GM04504 (cell line): ENCODE results near the gene ANKMY1.
"Not testable (repeated sequence)": the region's sequence is repeated elsewhere in the genome, so short reads cannot be mapped to it uniquely, and the experiment has no call there.

Experiments used
- DNase-seq: peaks from one replicate; pipeline ENCODE4 v3.0.0-alpha.2; 2012; ENCODE audit warnings: low read depth

Gene ANKMY1

GRCh38 chr2:240503375-240503774 lies 54.4 kb downstream of the ANKMY1 start:
- no peak for DNase-seq

GRCh38 chr2:240502430-240503121 lies 55.2 kb downstream of the ANKMY1 start:
- DNase-seq, result no peak

- no peak for DNase-seq
These were observed 55.7 kb downstream of the ANKMY1 start for GRCh38 chr2:240502059-240502429.

GRCh38 chr2:240501531-240501991 lies 56.2 kb downstream of the ANKMY1 start:
- DNase-seq, result no peak

- DNase-seq, result no peak
These were observed 57.0 kb downstream of the ANKMY1 start for GRCh38 chr2:240500561-240501423.

GRCh38 chr2:240499309-240500301 lies 58.2 kb downstream of the ANKMY1 start:
- DNase-seq, result no peak

- DNase-seq, result no peak
These were observed 58.9 kb downstream of the ANKMY1 start for GRCh38 chr2:240498958-240499260.

GRCh38 chr2:240498171-240498957 lies 59.4 kb downstream of the ANKMY1 start:
- DNase-seq, result no peak

- peak; percentile 9 for DNase-seq
These were observed 60.7 kb downstream of the ANKMY1 start for GRCh38 chr2:240497082-240497481.

GRCh38 chr2:240494942-240495341 lies 62.8 kb downstream of the ANKMY1 start:
- DNase-seq, result not testable (repeated sequence)

- DNase-seq, result no peak
These were observed 63.5 kb downstream of the ANKMY1 start for GRCh38 chr2:240494194-240494793.

- DNase-seq, result no peak
These were observed 66.3 kb downstream of the ANKMY1 start for GRCh38 chr2:240491483-240491882.

GRCh38 chr2:240482141-240482540 lies 75.6 kb downstream of the ANKMY1 start:
- DNase-seq, result no peak

GRCh38 chr2:240481720-240482119 lies 76.1 kb downstream of the ANKMY1 start:
- no peak for DNase-seq

- DNase-seq, result no peak
These were observed 76.8 kb downstream of the ANKMY1 start for GRCh38 chr2:240480834-240481623.

GRCh38 chr2:240479111-240479501 lies 78.7 kb downstream of the ANKMY1 start:
- no peak for DNase-seq

GRCh38 chr2:240478346-240479110 lies 79.3 kb downstream of the ANKMY1 start:
- DNase-seq, result no peak

GRCh38 chr2:240477916-240478315 lies 79.9 kb downstream of the ANKMY1 start:
- DNase-seq, result no peak

- no peak for DNase-seq
These were observed 84.6 kb downstream of the ANKMY1 start for GRCh38 chr2:240473211-240473610.
